Measurements from ENCODE around the gene NOX3.

Gene NOX3

GRCh38 chr6:155417454-155417853 lies 38.2 kb downstream of the NOX3 start:
- TF ChIP-seq, protein P1, sequence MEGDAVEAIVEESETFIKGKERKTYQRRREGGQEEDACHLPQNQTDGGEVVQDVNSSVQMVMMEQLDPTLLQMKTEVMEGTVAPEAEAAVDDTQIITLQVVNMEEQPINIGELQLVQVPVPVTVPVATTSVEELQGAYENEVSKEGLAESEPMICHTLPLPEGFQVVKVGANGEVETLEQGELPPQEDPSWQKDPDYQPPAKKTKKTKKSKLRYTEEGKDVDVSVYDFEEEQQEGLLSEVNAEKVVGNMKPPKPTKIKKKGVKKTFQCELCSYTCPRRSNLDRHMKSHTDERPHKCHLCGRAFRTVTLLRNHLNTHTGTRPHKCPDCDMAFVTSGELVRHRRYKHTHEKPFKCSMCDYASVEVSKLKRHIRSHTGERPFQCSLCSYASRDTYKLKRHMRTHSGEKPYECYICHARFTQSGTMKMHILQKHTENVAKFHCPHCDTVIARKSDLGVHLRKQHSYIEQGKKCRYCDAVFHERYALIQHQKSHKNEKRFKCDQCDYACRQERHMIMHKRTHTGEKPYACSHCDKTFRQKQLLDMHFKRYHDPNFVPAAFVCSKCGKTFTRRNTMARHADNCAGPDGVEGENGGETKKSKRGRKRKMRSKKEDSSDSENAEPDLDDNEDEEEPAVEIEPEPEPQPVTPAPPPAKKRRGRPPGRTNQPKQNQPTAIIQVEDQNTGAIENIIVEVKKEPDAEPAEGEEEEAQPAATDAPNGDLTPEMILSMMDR (IDR thresholded peaks at IDR 0.05; ENCODE audit: insufficient read depth, low read length, poor library complexity, severe bottlenecking): no peak
- no peaks in the 10 kb centered on the region for H3K27me3 ChIP-seq (replicated peaks; ENCODE audit: control insufficient read depth, insufficient read depth, low read length)
- H3K36me3 ChIP-seq (ENCODE audit: control insufficient read depth, insufficient read depth, low read length): no peaks in the 10 kb centered on the region
- no peak for DNase-seq (ENCODE audit: extremely low read depth, insufficient read length)
- no peak overlapping the region; the same call in 1 of the 2 replicates for H3K4me3 ChIP-seq (replicated peaks; ENCODE audit: low read depth, low read length)

GRCh38 chr6:155415953-155416352 lies 39.7 kb downstream of the NOX3 start:
- Histone ChIP-seq H3K4me3 (replicated peaks; ENCODE audit: low read depth, low read length) (no peak overlapping the region), H3K27me3 (replicated peaks; ENCODE audit: control insufficient read depth, insufficient read depth, low read length) (no peaks in the 10 kb centered on the region), H3K36me3 (ENCODE audit: control insufficient read depth, insufficient read depth, low read length) (no peaks in the 10 kb centered on the region)
- DNase-seq (ENCODE audit: extremely low read depth, insufficient read length): no peak
- TF ChIP-seq, protein P1 (IDR thresholded peaks at IDR 0.05; ENCODE audit: insufficient read depth, low read length, poor library complexity, severe bottlenecking): no peak

- H3K4me3 ChIP-seq (replicated peaks; ENCODE audit: low read depth, low read length): no peak overlapping the region
- DNase-seq (ENCODE audit: extremely low read depth, insufficient read length): no peak
- no peaks in the 10 kb centered on the region for H3K36me3 ChIP-seq (ENCODE audit: control insufficient read depth, insufficient read depth, low read length)
- no peaks in the 10 kb centered on the region for H3K27me3 ChIP-seq (replicated peaks; ENCODE audit: control insufficient read depth, insufficient read depth, low read length)
- TF ChIP-seq, protein P1 (IDR thresholded peaks at IDR 0.05; ENCODE audit: insufficient read depth, low read length, poor library complexity, severe bottlenecking): no peak
Measured at GRCh38 chr6:155414049-155414448, 41.6 kb downstream of the NOX3 start.

- DNase-seq (ENCODE audit: extremely low read depth, insufficient read length): no peak
- Histone ChIP-seq H3K4me3 (replicated peaks; ENCODE audit: low read depth, low read length) (no peak overlapping the region), H3K27me3 (replicated peaks; ENCODE audit: control insufficient read depth, insufficient read depth, low read length) (no peaks in the 10 kb centered on the region), H3K36me3 (ENCODE audit: control insufficient read depth, insufficient read depth, low read length) (no peaks in the 10 kb centered on the region)
- TF ChIP-seq, protein P1 (IDR thresholded peaks at IDR 0.05; ENCODE audit: insufficient read depth, low read length, poor library complexity, severe bottlenecking): no peak
Measured at GRCh38 chr6:155412335-155412734, 43.3 kb downstream of the NOX3 start.

DNA sequence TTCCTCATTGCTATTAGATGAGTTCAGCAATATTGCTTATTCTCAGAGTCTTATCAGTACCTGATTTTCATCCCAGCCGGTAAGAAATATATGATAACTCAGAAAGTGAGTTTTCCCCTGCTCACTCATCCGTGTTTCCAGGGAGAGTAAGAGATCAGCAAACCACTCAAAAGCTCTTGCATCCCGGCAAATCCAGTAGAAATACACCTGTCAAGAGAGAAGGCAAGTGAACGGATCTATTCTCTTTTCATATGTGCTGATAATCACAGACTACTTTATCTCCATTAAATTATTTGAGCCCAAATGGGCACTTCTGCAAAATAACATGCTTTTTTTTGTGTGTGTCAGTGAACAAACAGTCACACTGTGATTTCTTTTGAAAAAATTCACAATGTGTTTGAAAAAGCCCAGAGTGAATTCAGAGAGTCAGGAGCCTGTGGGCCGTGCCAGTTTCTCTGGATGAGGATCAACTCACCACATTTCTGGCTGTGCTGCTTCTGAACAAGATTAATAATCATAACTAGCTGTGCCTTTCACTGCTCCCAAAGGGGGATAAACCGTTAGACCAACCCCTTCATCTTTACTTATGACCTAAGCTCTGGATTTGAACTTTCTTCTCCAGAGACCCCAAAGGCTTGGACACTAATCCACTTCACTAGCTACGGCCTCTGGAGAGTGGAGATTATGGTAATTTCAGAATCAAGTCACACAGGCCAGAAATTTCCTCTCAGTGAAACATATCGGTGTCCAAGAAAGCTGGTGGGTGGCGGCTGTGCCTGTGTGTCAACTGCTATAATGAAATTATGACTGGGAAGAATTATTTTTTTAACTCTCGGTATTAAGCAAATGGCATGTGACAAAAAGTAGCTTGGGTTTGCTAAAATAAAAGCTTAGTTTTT lies 44.2 kb downstream of the NOX3 start:
- Histone ChIP-seq H3K4me3 (replicated peaks; ENCODE audit: low read depth, low read length) (no peak overlapping the region), H3K36me3 (ENCODE audit: control insufficient read depth, insufficient read depth, low read length) (no peaks in the 10 kb centered on the region), H3K27me3 (replicated peaks; ENCODE audit: control insufficient read depth, insufficient read depth, low read length) (no peaks in the 10 kb centered on the region)
- TF ChIP-seq, protein P1 (IDR thresholded peaks at IDR 0.05; ENCODE audit: insufficient read depth, low read length, poor library complexity, severe bottlenecking): no peak
- DNase-seq (ENCODE audit: extremely low read depth, insufficient read length): no peak
